ENCODE measurements around the gene INPP4B. TPM values are rescaled to one million over a fixed set of nuclear protein-coding genes. Genes with fewer than 3 reads are reported as not detected.

The INPP4B gene
- total RNA-seq, 4 donors from 2014 or later, result 29.4 to 51.5 (median 35.3) TPM

DNA sequence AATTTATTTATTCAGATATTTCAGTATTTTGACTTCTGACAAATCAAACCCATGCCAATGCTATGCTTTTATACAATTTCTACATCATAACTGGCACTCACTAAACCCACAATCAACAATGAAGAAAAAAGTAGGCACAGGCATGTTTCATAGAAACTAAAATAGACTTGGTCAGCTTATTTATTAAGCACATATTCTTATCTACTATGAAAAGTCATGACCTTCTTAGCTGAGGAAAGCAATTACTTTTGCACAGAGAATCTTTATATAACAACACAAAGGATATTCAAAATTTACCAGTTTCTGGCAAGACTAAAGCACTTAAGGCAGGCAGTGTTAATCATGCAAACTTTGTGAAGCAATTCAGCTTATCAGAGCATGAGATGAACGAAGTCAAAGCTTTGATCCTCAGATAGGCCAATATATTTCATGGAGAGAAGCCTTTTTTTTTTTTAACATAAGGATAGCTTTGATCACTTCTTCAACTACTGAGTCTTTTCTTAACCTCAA is 490.6 kb downstream of the INPP4B start:
- Histone ChIP-seq H3K4me3 (no peak overlapping the region), H3K27me3 (no peaks in the 10 kb centered on the region), H3K36me3 (no peaks in the 10 kb centered on the region), H3K4me1 (no peaks in the 10 kb centered on the region), H3K9me3 (no peaks in the 10 kb centered on the region), H3K27ac (no peak overlapping the region)
- no peak for DNase-seq
- intact Hi-C loops (cut with DNase I; ENCODE audit: low total_unique reads), result no loop called here
- no peak for TF ChIP-seq POLR2A (IDR thresholded peaks at IDR 0.05)
- TF ChIP-seq, protein P1, sequence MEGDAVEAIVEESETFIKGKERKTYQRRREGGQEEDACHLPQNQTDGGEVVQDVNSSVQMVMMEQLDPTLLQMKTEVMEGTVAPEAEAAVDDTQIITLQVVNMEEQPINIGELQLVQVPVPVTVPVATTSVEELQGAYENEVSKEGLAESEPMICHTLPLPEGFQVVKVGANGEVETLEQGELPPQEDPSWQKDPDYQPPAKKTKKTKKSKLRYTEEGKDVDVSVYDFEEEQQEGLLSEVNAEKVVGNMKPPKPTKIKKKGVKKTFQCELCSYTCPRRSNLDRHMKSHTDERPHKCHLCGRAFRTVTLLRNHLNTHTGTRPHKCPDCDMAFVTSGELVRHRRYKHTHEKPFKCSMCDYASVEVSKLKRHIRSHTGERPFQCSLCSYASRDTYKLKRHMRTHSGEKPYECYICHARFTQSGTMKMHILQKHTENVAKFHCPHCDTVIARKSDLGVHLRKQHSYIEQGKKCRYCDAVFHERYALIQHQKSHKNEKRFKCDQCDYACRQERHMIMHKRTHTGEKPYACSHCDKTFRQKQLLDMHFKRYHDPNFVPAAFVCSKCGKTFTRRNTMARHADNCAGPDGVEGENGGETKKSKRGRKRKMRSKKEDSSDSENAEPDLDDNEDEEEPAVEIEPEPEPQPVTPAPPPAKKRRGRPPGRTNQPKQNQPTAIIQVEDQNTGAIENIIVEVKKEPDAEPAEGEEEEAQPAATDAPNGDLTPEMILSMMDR (IDR thresholded peaks at IDR 0.05), result no peak

DNA sequence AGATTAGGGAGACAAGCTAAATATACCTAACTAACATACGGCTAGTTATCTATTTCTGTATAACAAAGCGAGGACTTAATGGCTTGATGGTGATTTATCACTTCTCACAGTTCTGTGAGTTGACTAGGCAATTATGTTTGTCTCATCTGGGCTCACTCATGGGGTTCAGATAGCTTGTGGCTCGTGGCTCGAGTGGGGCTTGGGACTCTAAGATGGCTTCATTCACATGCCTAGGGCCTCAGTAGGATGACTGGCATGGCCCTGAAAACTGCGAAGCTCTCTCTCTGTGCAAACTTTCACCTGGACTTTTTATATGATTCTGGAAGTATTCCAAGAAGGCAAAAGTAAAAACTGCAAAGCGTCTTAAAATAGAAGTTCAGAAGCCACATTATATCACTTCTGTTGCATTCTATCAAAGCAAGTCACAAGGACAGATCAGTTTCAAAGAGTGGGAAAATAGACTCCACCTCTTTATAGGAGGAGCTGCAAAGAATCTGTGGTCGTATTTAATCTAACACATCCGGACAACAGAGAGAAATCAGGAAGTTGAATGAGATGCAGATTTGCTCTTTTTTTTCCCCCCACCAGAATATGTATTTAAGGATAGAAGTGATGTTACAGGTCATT is 491.2 kb downstream of the INPP4B start:
- intact Hi-C loops (cut with DNase I; ENCODE audit: low total_unique reads), result no loop called here
- no peaks in the 10 kb centered on the region for H3K4me1 ChIP-seq

DNA sequence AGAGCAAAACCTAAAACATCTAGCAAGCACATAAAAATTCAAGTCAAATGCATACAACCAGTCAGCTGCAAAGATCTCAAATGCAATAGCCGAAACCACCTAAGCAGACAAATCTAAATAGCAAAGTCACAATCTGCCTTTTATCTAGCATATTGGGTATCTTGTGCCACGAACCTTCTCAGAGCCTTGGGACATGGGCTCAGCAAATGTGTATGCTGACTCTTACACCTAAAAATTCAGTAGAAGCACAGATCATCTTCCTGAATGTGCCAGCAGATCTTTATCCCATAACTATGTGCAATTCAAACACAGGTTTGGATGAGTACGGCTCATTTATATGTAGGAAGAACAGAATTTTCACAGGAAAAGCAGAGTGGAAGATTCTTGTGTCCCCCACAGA is 492.1 kb downstream of the INPP4B start:
- intact Hi-C loops (cut with DNase I; ENCODE audit: low total_unique reads), result no loop called here

More for the DNA sequence above, 491.2 kb downstream of the INPP4B start:
- TF ChIP-seq, protein P1 (IDR thresholded peaks at IDR 0.05), result no peak
- no peak for TF ChIP-seq POLR2A (IDR thresholded peaks at IDR 0.05)
- peak overlapping the region in 1 of 2 donors; percentile 29 for H3K27ac ChIP-seq
- H3K4me3 ChIP-seq, result no peak overlapping the region
- H3K36me3 ChIP-seq, result no peaks in the 10 kb centered on the region
- no peaks in the 10 kb centered on the region for H3K9me3 ChIP-seq
- no peaks in the 10 kb centered on the region for H3K27me3 ChIP-seq
- DNase-seq, result no peak

DNA sequence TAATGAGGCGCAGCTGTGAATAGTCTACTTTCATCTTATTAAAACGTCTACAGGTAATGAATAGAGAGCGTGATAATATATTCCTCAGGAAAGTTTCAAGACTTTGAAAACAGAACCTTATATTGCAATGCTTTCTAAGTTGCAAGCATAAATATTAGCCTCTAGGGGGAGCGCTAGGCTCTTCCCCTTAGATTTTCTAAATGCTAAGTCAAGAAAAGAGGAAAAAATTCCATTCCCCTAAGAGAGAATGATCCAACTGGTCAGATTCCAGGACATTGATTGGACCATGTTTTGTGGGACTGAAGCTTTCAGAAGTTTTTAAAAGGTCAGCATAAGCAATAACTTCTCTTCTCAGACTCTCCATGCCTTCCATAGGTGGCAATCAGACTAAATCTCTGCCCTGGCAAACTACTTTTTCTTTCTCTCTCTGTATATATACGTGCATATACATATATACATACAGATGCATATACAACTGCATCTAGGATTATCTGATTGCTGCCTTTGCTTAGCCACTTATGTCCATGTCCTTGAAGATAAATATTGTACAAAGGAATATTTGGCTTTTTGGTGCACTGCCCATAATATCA is 492.9 kb downstream of the INPP4B start:
- H3K4me1 ChIP-seq, result no peaks in the 10 kb centered on the region
- intact Hi-C loops (cut with DNase I; ENCODE audit: low total_unique reads), result no loop called here
- TF ChIP-seq, protein P1 (IDR thresholded peaks at IDR 0.05), result peak; percentile 64 to 82 (median 74)
- no peak for TF ChIP-seq POLR2A (IDR thresholded peaks at IDR 0.05)
- H3K36me3 ChIP-seq, result no peaks in the 10 kb centered on the region
- no peaks in the 10 kb centered on the region for H3K27me3 ChIP-seq
- no peak overlapping the region for H3K4me3 ChIP-seq
- no peak for DNase-seq
- H3K9me3 ChIP-seq, result no peaks in the 10 kb centered on the region
- peak overlapping the region in 1 of 2 donors; percentile 55 for H3K27ac ChIP-seq

More for the DNA sequence above, 492.1 kb downstream of the INPP4B start:
- Histone ChIP-seq H3K4me1 (no peaks in the 10 kb centered on the region), H3K27me3 (no peaks in the 10 kb centered on the region), H3K4me3 (no peak overlapping the region), H3K36me3 (no peaks in the 10 kb centered on the region), H3K9me3 (no peaks in the 10 kb centered on the region), H3K27ac (peak overlapping the region in 1 of 2 donors; percentile 9)
- no peak for DNase-seq
- TF ChIP-seq, protein P1 (IDR thresholded peaks at IDR 0.05), result no peak
- no peak for TF ChIP-seq POLR2A (IDR thresholded peaks at IDR 0.05)

DNA sequence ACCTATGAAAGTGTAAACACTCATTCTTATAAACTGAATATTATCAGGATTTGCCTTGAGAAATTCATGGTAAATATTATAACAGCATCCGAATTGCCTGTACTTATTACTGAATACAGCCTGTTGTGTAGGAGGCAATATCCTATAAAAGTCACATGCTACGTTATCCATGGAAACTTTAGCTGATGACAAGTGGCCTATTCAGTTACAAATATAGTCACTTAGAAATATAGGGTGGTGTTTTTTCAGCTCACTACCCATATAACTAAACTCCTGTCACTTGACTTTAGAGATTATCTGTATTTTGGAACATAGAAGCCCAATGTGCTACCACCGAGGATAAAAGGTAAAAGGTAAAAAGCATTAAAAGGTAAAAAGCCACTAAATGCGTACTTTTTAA is 493.4 kb downstream of the INPP4B start:
- Histone ChIP-seq H3K4me3 (no peak overlapping the region), H3K4me1 (no peaks in the 10 kb centered on the region), H3K27ac (peak overlapping the region in 1 of 2 donors; percentile 55), H3K36me3 (no peaks in the 10 kb centered on the region), H3K9me3 (no peaks in the 10 kb centered on the region), H3K27me3 (no peaks in the 10 kb centered on the region)
- TF ChIP-seq POLR2A (IDR thresholded peaks at IDR 0.05), result no peak
- TF ChIP-seq, protein P1 (IDR thresholded peaks at IDR 0.05), result no peak
- DNase-seq, result no peak
- intact Hi-C loops (cut with DNase I; ENCODE audit: low total_unique reads), result no loop called here

All from uterus (tissue), 4 donors.